ENCODE data around the gene PDE1C.

Gene PDE1C

DNA sequence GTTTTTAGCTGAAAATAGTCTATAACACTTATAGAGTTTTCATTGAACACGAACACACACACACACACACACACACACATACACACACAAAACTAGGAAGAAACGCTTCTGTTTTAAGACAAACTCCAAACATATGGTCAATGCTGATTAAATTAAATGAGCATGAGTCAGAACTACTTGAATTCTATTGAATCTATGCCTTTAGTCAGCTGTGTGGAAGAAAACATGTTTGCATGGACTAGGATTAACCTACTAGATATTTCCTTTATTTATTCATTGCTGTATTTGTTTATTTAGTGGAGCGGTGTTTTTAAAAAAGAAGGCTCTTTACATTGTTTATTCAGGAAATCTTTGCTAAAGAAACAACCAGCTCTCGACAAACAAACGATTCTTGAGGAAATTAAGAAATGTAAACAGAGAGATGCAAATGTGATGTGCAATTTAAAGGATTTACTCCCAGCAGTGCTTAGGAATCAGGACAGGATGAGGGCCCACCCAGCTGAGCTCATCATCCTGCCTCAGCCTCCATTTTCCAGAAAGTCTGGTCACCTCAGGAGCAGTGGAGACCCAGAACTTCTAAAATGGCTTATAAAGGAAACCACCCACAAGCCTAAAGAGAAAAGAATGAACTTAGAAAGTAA is 83.2 kb downstream of the PDE1C start:
- DNase-seq = no peak

DNA sequence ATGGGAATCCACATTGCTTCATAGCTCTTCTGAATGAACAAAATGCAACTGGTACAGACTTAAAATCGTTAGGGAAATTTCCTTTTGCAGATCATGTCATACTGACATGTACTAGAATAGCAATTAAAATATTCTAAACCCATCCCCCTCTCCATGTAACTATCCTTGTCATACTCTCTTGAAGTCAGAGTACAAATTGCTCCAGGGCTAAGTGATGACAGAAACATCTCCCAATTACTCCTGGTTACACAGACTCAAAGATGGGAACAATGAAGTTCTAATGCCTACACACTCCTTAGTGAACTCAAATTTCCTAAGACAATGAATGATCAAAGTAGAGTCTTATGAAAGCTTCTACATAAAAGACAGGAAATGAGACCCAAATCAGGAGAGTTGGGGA is 87.2 kb downstream of the PDE1C start:
- no peak for DNase-seq

DNA sequence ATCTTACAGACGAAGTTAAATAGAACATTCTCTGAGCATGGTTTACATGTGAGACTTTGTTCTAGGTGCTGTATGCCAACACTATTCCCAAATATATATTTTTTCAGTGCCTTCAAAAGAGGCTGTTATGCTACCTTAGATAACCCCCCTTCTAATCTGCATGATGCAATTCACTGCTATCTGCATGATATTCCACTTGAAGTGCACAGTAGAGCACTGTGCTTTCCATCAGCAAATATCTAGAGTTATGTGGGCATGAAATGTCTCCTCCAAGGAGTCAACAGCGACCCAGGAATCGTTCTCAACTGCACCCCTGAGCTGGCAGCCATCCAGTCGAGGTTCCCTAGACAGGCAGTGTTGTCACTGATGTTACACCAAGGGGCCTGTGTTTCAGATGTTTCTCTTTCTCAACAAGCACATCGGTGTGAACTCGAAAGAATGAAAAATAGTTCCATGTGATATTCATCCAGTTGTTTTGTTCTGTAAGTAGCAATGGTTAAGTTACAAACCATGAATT is 88.3 kb downstream of the PDE1C start:
- no peak for DNase-seq

DNA sequence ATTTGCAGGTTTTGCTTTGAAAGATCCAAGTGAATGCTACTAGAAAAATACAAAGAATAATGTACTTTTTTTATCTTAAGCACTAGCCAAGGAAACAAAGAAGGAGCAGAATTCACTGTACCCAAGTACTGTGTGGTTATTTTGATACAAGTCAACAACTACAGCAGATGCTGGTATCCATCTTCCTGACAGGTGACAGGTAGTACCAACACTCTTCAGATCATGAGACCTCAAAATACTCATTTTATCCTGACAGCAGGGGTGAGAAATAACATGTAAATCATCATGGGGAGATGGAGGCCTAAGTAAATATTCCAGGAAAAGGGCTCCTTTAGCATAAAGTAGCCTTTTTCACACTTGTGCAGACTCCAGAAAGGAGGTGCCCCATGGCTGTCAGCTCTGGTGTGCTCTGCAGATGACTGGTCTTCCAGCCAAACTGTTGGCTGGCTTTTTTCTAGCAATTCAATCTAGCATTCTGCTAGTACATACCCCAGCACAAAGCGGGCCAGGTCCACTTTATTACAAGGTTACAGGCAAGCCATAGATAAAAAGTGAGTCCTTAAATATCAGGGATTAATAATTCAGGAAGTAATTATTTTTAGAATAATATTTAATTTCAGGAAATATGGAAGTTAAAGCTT is 90.4 kb downstream of the PDE1C start:
- DNase-seq = no peak

DNA sequence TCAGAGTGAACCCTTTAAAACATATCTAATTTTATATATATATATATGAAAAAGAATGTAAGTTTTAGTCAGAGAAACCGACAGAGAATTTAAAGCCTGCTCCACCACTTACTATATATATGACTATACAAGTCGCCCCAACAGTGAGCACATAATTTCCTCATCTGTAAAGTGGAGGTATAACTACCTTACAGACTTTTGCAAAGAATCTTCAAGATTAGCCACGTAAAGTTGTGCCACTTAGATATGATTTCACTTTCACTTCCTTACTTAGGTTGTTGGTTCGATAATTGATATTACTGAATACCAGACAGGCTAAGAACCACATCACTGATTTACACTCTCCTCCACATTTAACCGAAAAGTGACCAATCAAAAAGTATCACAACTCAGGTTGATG is 94.7 kb downstream of the PDE1C start:
- DNase-seq = no peak

DNA sequence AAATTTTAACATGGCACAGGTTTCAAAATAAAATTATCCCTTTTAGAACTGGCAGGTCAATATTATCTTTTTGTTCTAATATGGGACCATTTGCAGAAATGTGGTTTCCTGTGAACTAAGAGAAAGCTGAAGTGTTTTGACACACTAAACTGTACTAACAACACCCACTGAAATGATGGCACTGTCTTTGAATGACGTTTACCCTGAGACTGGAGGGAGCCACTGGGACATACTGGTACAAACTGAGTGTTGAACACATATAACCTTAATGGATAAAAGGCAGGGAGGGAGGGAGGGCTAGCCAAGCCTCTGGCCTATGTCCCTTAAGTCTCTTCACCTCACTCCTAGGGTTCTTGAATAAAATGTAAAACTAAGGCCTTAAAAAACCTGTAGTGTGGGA is 95.9 kb downstream of the PDE1C start:
- no peak for DNase-seq

DNA sequence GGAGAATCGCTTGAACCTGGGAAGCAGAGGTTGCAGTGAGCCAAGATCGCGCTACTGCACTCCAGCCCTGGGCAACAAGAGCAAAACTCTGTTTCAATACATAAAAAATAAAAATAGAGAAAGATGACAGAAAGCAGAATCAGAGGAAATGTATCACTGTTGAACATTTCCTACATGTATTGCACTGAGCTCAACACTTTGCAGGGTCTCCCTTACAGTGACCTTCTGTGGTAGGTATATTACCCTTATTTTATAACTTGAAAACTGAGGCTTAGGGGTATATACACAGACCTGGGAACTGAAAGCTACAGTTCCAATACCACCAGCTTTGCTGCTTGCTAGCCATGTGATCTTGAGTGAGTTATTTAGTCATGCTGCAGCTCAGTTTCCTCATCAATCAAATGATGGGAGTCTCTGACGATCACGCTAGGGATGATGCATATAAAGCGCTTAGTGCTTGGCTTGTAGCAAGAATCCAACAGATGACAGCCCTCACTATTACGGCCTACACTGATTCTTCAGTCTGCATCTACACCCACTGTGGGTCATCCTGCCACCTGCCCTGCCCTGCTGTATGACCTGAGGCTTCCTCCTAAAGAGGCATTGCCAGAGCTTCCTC is 99.0 kb downstream of the PDE1C start:
- no peak for DNase-seq

DNA sequence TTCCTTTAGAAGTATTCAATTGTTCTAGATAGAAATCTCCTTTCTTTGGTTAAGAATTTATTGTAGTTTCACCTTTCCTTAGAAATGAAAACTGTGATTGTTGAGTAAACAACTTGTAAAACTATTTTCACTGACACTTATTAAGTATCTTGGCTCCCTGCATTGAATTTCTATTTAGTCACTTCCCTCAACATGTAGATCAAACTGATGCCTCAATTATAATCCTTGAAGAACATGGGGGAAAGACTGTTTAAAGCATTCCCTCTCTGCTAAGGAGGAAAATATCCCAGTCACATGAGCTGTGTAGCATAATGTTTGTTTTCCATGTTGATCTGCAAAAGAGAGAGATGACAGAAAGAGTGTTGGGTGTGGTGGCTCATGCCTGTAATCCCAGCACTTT is 99.7 kb downstream of the PDE1C start:
- DNase-seq = no peak

DNA sequence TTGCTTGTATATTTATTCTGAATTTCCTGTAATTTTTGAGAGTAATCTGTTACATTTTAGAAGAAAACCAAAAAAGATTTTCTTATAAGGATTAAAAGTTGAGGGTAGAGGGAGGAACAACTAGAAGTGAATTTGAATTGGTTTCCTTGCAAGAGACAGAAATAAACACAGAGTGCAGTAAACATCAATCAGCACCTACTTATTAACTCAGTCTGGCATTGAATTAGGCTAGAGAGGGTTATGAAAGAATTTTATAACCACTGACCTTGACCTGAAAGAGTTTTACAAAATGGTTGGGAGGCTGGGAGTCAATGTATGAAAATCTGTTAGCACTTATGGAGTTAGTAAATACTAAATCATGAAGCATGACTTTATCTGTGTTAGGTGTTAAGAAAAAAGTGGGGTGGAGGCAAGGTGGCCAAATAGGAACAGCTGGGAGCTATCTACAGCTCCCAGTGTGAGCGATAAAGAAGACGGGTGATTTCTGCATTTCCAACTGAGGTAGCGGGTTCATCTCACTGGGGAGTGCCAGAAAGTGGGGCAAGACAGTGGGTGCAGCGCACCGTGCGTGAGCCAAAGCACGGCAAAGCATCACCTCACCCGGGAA is 106.5 kb downstream of the PDE1C start:
- DNase-seq = no peak

DNA sequence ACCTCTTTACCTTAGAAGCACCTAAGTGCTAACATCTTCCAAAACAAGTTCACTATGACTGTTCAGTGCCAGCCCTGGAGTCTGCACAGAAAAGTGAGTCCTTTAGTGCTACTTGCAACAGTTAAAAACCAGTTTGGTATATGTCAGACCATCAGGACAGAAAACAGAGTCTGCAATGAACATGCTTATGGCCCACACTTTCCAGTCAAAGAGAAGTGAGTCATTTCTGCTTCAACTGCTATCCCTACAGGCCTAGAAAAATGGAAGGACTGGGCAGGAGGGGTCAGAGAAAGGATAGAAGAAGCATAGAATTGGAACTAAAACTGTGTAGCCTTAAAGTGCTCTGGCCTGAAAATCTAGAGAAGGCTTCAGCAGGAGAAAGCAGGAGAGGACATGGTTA is 108.0 kb downstream of the PDE1C start:
- DNase-seq = no peak

DNA sequence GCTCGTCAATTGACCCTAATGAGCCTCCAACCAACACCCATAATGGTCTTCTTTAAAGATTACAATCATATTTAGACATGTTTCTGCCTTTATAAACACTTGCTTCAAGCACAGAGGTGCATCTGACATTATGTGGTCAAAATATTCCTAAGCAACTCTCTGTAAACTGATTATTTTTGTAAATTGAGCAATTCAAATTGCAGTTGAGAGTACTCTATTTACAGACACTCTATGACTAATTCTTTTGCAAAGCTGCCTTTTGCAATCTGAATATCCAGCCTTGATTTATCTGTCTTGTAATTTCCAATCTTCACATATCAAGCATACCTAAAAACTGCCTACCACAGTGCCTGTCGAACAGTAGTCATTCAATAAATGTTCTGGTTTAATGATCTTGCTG is 112.0 kb downstream of the PDE1C start:
- DNase-seq = no peak

DNA sequence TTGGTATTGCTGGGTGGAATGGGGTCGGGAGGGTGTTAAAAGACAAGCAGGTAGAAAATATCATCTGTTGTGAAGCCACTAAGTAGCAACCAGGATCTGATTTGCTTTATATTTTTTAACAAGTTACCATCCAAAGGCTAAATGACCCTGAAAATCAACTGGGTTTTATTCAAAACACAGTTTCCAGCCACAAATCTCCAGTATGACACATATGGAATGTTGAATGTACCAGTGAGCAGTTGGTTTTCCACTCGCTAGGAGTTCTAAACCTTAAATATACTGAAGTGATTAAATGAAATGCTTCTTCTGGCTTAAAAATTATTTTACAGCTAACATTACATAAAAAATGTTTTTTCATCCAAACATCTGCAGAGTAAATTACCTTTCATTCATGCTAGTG is 112.5 kb downstream of the PDE1C start:
- no peak for DNase-seq

DNA sequence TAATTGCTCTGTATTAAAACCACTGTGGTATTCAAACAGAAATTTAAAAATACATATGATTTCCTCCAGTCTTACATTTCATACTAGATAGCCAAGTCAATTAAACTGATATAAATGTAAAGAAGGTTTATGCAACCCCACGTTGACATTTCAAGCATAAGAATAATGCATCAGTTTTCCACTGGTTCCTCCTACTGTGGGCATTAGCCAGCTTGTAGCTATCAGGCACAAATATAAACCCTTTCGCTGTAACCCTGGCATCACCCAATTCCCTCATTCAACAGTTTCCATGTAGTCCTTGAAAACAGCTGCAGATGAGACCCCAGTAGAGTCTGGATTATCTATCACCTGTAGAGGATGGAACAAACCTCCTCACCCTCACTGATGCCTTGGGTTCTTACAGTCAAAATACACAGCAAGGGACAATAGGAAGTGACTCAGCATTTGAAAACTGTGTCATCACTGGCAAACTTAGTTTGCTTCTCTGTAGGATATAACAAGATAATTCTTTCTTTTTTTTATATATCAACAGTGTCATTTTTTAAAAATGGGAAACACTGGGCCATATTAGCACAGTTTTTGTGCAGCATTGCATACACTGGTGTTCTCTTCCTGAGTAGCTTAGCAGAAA is 113.0 kb downstream of the PDE1C start:
- DNase-seq = no peak

DNA sequence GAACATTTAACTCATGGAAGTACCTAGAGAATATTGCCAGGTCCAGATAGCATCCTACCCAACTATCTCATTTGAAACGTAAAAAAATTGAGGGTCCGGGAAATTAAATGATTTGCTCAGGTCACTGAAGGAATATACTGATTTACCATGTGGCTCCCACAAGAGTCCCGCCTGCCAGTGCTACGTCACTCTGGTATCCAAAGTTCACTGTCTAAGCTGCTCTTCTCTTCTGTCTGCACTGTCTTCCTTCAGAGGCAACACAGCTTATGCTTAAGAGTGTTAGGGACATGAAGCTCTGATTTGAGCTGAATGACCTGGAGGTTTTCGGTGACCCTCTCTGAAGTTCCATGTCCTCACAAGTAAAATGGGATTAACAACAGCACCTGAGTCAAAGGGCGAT is 114.6 kb downstream of the PDE1C start:
- no peak for DNase-seq

DNA sequence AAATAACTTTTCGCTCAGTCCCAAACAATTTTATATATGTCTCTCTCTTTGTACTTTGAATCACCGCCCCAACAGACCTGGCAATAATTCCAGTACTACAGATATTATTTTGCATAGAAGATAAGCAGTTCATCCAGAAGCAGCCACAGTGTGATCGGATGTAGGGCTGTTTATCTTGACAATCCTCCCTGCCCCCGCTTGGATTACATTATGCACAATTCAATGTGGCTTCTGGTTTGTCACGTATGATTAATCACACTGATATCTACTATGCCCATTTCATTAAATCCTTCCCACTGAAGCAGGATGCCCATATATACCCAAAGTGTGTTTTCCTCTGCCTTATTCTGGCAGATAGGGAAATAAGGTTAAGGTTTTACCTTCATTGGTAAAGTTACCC is 115.2 kb downstream of the PDE1C start:
- DNase-seq = no peak

DNA sequence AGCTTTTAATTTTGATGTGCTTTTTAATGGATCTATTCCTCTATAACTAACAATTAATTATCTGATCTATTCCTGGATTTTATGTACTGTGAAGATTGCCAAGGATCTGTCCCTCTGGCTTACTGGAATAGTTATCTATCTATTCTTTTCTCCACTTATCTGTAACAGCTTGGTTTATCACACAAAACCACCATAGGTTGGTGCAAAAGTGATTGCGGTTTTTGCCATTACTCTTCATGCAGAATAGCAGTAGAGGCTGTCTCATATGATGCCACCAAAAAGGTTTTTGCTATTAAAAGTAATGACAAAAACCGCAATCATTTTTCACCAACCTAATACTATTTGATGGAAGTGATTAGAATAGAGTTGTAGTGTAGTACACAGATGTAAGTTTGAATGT is 115.7 kb downstream of the PDE1C start:
- no peak for DNase-seq

DNA sequence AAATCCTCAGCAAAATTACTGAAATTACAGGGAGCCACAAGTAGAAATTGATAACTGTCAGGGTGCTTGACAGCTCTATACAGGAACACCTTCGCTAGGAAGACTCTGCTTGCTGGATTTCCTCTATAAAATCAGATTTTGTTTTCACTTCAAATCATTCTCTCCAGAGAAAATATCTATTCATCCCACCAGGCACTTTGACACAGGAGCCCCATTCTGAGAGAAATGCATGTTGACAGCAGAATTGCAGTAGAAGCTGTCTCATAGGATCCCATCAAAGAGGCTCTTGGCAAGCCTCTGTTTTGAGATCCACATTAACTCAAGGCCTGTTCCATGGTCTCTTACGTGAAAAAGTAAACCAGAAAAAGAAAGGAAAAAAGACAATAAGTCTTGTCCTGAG is 116.8 kb downstream of the PDE1C start:
- no peak for DNase-seq

DNA sequence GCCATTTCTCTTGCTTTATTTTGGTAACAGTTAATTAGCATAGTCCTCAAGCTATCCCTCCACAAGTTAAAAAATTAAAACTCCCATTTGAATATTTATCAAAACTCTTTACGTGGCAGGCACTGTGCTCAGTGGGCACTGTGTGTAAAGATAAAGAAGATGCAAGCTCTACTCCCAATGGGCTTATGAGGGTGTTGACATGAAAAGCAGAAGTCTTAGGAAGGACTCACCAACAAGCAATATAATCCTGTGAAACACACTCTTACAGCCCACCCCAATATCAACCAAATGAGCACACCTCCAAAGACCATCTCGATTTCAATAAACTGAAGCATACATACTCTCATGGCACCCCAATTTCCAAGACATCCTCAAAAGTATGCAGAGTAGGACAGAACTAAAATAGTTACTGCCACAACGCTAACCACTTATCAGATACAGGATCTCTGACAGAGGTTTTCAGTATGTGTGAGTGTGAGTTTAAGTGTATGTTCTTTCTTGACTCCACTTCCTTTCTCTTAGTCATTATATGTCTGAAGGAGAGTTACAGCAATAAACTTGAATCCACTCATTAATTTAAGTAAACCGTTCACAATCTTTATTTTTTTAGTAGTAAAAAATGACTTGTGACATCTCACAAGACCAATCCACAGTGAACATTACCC is 120.0 kb downstream of the PDE1C start:
- no peak for DNase-seq

DNA sequence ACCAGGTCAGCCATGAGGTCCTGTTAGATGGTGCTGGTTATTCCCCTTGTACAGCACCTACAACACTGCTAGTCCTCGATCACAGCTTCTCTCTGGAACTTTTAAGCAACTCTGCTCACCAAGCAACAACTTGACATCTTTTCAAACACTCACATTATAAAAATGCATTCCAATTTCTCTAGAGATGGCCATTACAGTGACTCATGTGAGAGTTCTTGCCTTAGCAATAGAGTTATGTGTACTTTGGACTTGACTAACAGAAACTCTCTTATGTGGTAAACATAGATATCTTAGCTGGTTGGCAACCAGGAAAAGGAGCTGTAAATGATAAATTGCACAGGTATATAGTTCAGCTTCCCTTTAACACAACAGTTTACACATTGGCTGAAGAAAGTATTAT is 122.2 kb downstream of the PDE1C start:
- DNase-seq = no peak

DNA sequence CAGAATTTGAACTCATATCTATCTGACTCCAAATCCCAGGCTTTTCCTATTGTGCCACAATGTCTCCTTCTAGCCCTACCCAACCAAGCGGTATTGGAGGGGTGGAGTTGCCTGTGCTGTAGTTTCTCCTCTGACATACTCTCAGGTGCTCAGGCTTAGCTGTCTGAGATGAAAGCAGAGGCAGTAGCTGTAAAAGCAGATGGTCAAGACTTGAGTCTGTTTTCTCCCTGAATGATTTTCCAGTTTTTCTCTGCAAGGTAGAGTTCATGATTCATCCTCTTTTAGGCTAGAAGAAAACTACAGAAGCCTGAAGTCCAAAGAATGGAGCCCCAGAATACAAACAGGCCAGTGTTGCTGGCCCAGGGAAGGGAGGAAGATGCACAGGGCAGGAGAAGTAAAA is 130.0 kb downstream of the PDE1C start:
- DNase-seq = no peak

DNA sequence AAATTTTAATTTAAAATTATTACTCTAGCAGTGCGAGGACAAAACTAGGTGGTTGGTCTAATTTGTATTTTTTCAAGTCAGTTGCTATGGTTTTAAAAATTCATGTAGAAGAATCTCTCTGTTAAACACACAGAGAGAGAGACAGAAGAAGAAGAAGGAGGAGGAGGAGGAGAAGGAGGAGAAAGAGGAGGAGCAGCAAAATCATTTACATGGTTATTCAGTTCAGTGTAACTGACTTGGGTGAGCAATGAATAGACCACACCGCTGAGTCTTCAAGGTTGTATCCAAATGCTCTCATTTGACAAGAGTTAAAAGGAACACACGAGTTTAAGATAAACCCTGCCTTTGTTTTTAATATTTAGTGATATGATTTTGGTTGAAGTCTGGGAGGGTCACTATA is 131.1 kb downstream of the PDE1C start:
- DNase-seq = no peak

DNA sequence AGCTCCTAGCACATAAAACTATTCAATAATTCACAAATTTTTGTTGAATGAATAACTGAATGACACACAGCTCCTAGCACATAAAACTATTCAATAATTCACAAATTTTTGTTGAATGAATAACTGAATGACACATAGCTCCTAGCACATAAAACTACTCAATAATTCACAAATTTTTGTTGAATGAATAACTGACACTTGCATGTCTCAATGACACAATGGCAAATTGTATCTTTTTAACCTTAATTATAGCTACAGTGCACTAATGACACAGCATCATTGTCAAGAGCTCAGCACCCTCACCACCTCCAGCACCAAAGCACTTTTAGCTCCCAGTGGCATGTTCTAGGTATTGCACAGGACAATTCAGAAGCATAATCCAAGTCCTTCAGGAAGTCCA is 131.6 kb downstream of the PDE1C start:
- no peak for DNase-seq

DNA sequence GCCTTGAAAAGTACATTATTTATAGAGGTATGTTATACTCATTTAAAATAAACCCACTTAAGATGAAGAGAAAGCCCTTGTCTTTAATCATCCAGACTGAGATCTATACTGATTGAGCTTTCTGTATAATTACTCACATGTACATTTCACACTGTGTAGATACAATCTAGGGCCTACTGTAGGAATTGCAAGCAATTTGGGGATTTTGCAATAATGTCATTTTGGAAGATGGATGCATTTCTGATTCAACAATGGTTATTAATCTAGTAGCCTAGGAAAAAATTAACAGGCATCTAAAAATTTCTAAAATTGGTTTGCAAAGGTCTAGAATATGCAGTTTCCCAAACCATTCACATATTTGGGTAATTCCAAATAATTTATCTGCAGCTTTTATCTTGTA is 132.2 kb downstream of the PDE1C start:
- DNase-seq = no peak
